ENCODE measurements around the gene BLCAP.

BLCAP gene

DNA sequence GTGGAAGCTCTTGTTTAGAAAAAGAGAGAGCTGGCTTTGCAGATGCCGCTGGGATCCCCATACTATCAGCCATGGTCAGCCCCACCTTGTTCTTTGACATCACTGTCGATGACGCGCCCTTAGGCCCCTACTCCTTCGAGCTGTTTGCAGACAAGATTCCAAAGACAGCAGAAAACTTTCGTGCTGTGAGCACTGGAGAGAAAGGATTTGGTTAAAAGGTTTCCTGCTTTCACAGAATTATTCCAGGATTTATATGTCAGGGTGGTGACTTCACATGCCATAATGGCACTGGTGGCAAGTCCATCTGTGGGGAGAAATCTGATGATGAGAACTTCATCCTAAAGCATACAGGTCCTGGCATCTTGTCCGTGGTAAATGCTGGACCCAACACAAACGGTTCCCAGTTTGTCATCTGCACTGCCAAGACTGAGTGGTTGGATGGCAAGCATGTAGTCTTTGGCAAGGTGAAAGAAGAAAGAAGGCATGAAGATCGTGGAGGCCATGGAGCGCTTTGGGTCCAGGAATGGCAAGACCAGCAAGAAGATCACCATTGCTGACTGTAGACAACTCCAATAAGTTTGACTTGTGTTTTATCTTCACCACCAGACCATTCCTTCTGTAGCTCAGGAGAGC is 2.4 kb upstream of the BLCAP start:
- DNase-seq (ENCODE audit: low spot score), result no peak

DNA sequence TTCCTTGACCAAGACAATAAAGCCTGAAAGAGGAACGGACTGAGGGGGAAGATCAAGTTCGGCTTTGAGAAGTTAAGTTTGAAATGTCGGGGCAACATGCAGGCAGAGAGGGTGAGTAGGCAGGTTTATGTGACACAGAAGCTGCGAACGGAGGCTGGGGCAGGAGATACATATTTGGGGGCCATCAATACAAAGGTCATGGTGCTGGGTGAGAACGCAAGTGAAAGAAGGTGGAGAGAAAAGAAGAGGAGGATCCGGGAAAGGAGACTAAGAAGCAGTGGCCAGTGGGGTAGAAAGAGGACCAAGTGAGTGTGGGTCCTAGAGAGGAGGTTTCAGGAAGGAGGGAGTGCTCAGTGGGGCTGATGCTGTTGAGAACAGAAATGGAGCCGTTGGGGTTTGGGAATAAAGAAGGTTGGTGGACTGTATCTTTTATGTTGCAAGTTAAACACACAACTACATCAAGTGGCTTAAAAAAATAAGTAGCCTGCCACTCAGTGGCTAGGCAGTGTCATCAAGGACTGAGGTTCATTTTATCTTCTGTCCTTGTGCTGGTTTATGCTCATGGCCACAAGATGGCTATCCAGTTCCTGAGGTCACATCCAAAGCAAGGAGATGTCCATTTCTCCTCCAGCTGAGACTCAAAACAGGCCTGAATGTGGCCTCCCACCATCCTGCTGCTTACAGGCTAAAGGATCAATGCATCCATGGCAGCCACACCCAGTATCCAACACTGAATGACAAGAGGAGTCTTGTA is 1.7 kb upstream of the BLCAP start:
- DNase-seq (ENCODE audit: low spot score), result no peak

DNA sequence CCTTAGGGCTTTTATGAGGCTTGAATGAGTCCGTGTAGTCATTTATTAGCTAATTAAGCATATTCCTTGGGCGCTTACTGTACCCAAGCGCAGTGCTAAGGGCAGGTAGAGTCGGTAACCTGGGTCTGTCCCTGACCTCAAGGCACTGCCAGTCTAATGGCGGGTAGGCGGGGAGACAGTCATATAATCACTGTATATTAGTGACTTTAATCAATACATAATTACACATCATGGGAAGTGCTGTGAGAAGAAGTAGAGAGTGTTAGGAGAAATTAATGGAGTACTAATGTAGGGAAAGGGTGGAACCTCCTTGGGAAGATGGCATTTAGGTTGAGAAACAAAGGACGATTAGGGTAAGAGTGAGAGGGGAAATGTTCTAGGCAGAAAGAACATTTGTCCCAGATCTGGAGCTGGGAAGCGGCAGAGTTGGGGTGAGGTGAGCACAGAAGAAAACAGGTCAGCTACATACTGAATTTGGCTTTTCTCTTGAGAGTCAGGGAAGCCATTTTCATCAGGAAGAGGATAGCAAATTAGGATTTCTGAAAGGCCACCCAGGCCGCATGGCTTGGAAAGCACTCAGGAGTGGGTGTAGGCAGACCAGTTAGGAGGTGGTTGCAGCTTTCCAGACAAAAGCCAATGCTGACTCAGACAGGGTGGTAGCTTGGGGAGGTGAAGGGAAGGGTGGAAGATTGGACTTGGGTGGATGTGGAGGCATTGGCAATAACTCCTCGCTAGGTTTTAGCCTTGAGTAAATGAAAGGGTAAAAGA is 954 bp upstream of the BLCAP start:
- DNase-seq (ENCODE audit: low spot score), result no peak

GRCh38 chr20:37526839-37527637 is 638 bp downstream of the BLCAP start:
- DNase-seq (ENCODE audit: low spot score), result no peak

DNA sequence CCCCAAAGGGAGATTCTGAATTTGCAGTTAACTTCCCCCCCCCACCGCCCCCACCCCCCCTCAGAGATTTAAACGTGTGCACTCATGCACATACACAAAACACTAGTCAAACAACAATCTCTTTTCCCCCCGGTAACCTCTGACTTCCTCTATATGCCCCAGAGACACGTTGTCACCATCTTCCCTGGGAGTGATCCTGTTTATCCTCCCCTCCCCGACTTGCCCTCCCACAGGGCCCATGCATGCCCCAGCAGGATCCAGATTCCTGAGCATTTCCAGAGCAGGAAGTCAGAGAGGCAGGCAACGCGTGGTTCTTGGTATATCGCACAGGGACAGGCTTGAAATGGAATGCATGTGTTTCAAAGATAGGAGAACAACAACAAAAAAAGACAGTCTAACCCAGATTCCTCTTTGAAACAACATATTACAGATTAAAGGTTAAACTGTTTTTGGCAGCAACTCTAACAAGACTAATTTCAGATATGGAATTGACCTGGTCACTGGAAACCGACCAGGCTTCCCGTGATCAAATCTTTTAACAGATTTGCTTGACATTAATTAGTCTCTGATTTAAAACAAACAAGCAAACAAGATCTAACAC is 1.3 kb downstream of the BLCAP start:
- no peak for DNase-seq (ENCODE audit: low spot score)

- DNase-seq (ENCODE audit: low spot score), result no peak
Observed at GRCh38 chr20:37525810-37526209, 1.9 kb downstream of the BLCAP start.

GRCh38 chr20:37524859-37525708 is 2.6 kb downstream of the BLCAP start:
- no peak for DNase-seq (ENCODE audit: low spot score)

GRCh38 chr20:37523911-37524700 is 3.6 kb downstream of the BLCAP start:
- no peak for DNase-seq (ENCODE audit: low spot score)

- no peak for DNase-seq (ENCODE audit: low spot score)
Observed at GRCh38 chr20:37523012-37523391, 4.7 kb downstream of the BLCAP start.

DNA sequence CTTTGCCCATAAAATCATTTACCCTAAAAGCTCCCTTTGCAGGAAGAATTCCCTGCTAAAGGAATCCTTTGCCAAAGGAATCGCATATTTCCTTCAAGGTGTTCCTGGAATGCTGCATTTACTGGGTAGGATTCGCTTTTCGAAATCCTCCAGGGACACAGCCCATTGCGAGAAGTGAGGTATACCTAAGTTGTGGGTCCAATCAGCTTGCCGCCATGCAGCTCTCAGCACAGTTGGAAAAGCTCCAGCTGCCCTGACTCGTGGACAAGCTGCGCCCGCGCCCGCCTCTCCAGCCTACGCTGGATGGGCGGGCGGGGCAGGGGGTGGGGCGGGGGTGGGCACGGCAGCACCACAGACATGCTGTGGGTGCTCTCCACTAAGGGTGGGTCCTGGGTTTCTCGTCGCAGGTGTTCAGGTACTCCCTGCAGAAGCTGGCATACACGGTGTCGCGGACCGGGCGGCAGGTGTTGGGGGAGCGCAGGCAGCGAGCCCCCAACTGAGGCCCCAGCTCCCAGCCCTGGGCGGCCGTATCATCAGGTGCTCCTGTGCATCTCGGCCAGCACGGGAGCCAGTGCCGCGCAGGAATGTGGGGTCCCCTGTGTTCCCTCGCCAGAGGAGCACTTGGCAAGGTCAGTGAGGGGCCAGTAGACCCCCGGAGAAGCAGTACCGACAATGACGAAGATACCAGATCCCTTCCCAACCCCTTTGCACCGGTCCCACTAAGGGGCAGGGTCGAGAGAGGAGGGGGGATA is 5.2 kb downstream of the BLCAP start:
- DNase-seq (ENCODE audit: low spot score), result no peak

DNA sequence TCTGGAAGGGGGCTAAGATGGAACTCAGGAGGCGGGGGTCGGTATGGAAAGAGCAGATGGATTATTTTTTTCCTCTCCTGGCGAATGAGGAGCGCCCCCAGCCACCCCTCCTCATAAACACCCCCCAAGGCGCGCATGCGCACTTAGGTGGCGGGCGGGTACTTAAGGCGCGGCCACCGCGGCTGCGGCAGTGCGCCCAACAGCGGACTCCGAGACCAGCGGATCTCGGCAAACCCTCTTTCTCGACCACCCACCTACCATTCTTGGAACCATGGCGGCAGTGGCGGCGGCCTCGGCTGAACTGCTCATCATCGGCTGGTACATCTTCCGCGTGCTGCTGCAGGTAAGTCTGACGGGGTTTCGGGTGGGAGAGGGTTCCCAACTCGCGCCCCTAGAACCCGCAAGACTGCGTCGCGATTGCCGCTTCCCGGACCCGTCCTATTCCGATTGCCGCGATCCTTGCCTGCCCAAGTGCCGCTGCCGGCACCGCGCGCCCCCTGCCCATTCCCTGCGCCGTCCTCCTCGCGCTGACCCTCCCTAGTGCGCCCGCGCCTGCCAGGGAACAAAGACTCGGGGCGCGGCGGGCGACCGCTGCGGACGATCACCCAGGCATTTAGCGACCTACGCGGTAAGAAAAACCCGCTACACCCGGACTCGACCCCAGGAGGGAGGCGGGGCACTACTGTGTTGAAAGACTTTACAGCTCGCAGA is 6.5 kb downstream of the BLCAP start, which contains the start of gene NNAT:
TSS of gene NNAT (plus strand) at position 190 of the 711 bp plus-strand sequence. CDS start at position 272, 82 bp downstream.
- no peak for DNase-seq (ENCODE audit: low spot score)

DNA sequence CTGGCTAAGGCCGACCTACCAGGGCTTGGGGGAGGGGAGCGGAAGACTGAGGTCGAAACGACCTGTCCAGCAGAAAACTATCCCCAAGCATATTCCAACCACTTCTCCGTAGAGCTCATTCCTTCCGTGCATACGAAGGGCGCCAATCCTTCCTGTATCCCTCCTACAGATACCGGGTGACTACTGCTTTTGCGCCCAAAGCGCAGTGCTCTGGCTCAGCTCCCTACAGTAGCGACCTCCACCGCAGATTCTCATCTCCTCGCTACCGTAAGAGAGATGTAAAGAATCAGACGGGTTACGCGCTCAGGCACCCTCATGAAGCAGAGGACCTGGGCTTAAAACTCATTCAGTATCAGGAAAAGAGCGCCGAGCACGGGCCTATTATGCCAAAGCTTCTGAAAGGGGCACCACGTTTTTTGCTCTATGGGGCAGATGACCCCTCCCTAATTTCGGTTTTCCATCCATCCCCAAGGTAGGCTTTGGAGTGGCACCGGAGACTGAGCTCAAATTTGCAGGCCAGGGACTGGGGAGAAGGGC is 7.2 kb downstream of the BLCAP start:
- no peak for DNase-seq (ENCODE audit: low spot score)

- DNase-seq (ENCODE audit: low spot score), result no peak
Observed at GRCh38 chr20:37519508-37520418, 7.9 kb downstream of the BLCAP start.

GRCh38 chr20:37518606-37519507 is 8.8 kb downstream of the BLCAP start:
- no peak for DNase-seq (ENCODE audit: low spot score)

DNA sequence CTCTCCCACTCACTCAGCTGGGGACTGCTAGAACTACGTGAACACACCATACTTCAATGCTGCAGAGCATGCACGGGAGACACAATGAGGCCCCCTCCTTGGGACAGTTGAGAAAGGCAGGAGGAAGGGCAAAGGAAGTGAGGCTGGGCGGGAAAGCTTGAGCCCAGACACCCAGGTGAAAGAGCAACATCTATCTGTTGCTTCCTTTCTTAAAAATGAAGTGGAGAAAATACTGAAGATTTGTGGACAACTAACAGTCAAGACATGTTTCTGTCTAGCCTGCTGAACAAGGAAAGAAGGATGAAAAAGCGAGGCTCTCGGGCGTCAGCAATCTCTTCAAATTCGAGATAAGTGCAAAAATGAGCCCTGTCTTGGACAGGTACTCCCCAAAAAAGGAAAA is 9.6 kb downstream of the BLCAP start:
- no peak for DNase-seq (ENCODE audit: low spot score)
